HAP-1 (cell line): ENCODE results near the gene SCAMP4.
A peak's percentile ranks its signal among the peaks of the same experiment; 100 is the strongest.
"Not testable (repeated sequence)": the region's sequence is repeated elsewhere in the genome, so short reads cannot be mapped to it uniquely, and the experiment has no call there.

Source experiments
- DNase-seq, 2 experiments: peaks; one replicate each; pipeline ENCODE4 v3.0.0-alpha.2; 2016 to 2020; ENCODE audit warnings: low spot score in 2 of 2
- H3K27me3 ChIP-seq: fragments of 250-450 bp; sonication (Bioruptor Pico); 2 replicates; pipeline ENCODE4 v1.5.1; 2020; ENCODE audit warnings: low read depth, mild to moderate bottlenecking, moderate library complexity
- H3K36me3 ChIP-seq: fragments of 250-450 bp; sonication (Bioruptor Pico); replicated peaks from 2 replicates; pipeline ENCODE4 v1.5.1; 2020; ENCODE audit warnings: mild to moderate bottlenecking
- H3K4me1 ChIP-seq: fragments of 250-450 bp; sonication (Bioruptor Pico); 2 replicates; pipeline ENCODE4 v1.5.1; 2020; ENCODE audit warnings: mild to moderate bottlenecking
- H3K4me3 ChIP-seq: fragments of 250-450 bp; sonication (Bioruptor Pico); 2 replicates; pipeline ENCODE4 v1.5.1; 2020; ENCODE audit warnings: mild to moderate bottlenecking, moderate library complexity
- H3K9me3 ChIP-seq: fragments of 250-450 bp; sonication (Bioruptor Pico); 2 replicates; pipeline ENCODE4 v1.5.1; 2020; ENCODE audit warnings: mild to moderate bottlenecking, moderate library complexity
- in situ Hi-C: fragments of 300-500 bp; cut with MboI; formaldehyde crosslinking; loops from 3 replicates; pipeline ENCODE4 v1.14.3; 2020; ENCODE audit warnings: low sequenced_read_pairs, inconsistent platforms, mixed read lengths

SCAMP4 gene

GRCh38 chr19:1873524-1874473 lies 31.4 kb upstream of the SCAMP4 start:
- H3K4me1 ChIP-seq = peaks cover 16% of the 10 kb centered on the region
- peak in 1 of 2 experiments; percentile 50 for DNase-seq
- peak overlapping the region; percentile 95 for H3K4me3 ChIP-seq
- in situ Hi-C loops = no loop called here
- peaks cover 9% of the 10 kb centered on the region for H3K36me3 ChIP-seq
- H3K27me3 ChIP-seq = no peaks in the 10 kb centered on the region
- no peaks in the 10 kb centered on the region for H3K9me3 ChIP-seq

- no peaks in the 10 kb centered on the region for H3K9me3 ChIP-seq
- peak in 1 of 2 experiments; percentile 46 for DNase-seq
- in situ Hi-C loops = no loop called here
- no peaks in the 10 kb centered on the region for H3K27me3 ChIP-seq
- H3K36me3 ChIP-seq = peaks cover 9% of the 10 kb centered on the region
- H3K4me1 ChIP-seq = peaks cover 16% of the 10 kb centered on the region
- H3K4me3 ChIP-seq = peak overlapping the region; percentile 95
Measured at GRCh38 chr19:1874554-1875185, 30.5 kb upstream of the SCAMP4 start.

GRCh38 chr19:1875265-1875645 lies 29.9 kb upstream of the SCAMP4 start:
- H3K27me3 ChIP-seq, H3K36me3 ChIP-seq, in situ Hi-C loops, DNase-seq, H3K9me3 ChIP-seq: not testable (repeated sequence)
- H3K4me3 ChIP-seq = peak overlapping the region; percentile 95
- H3K4me1 ChIP-seq = peaks cover 16% of the 10 kb centered on the region

GRCh38 chr19:1875646-1876495 lies 29.3 kb upstream of the SCAMP4 start:
- peak; percentile 86 to 94 for DNase-seq
- peak overlapping the region; percentile 95 for H3K4me3 ChIP-seq
- peaks cover 16% of the 10 kb centered on the region for H3K4me1 ChIP-seq
- no peaks in the 10 kb centered on the region for H3K9me3 ChIP-seq
- H3K27me3 ChIP-seq = no peaks in the 10 kb centered on the region
- in situ Hi-C loops = no loop called here
- H3K36me3 ChIP-seq = peaks cover 9% of the 10 kb centered on the region

GRCh38 chr19:1876496-1877279 lies 28.5 kb upstream of the SCAMP4 start:
- H3K4me3 ChIP-seq = peak overlapping the region; percentile 95
- H3K27me3 ChIP-seq, H3K36me3 ChIP-seq, DNase-seq, in situ Hi-C loops, H3K9me3 ChIP-seq: not testable (repeated sequence)
- H3K4me1 ChIP-seq = peaks cover 16% of the 10 kb centered on the region

GRCh38 chr19:1877280-1877660 lies 27.9 kb upstream of the SCAMP4 start:
- H3K4me3 ChIP-seq, DNase-seq, in situ Hi-C loops, H3K27me3 ChIP-seq, H3K9me3 ChIP-seq, H3K36me3 ChIP-seq: not testable (repeated sequence)
- H3K4me1 ChIP-seq = peaks cover 16% of the 10 kb centered on the region

- peaks cover 14% of the 10 kb centered on the region for H3K4me1 ChIP-seq
- in situ Hi-C loops, H3K27me3 ChIP-seq, H3K4me3 ChIP-seq, H3K36me3 ChIP-seq, DNase-seq, H3K9me3 ChIP-seq: not testable (repeated sequence)
Measured at GRCh38 chr19:1878583-1878982, 26.6 kb upstream of the SCAMP4 start.

- not testable (repeated sequence) for H3K9me3 ChIP-seq, DNase-seq
Measured at GRCh38 chr19:1879982-1880381, 25.2 kb upstream of the SCAMP4 start.

GRCh38 chr19:1880611-1881392 lies 24.4 kb upstream of the SCAMP4 start:
- H3K4me1 ChIP-seq = peaks cover 12% of the 10 kb centered on the region
- in situ Hi-C loops = no loop called here
- DNase-seq = no peak
- no peaks in the 10 kb centered on the region for H3K36me3 ChIP-seq
- no peaks in the 10 kb centered on the region for H3K27me3 ChIP-seq
- H3K4me3 ChIP-seq = no peak overlapping the region
- H3K9me3 ChIP-seq = no peaks in the 10 kb centered on the region

More at GRCh38 chr19:1879982-1880381, 25.2 kb upstream of the SCAMP4 start:
- H3K4me3 ChIP-seq, H3K36me3 ChIP-seq, H3K27me3 ChIP-seq, in situ Hi-C loops: not testable (repeated sequence)
- peaks cover 12% of the 10 kb centered on the region for H3K4me1 ChIP-seq

- in situ Hi-C loops, H3K4me1 ChIP-seq, H3K4me3 ChIP-seq, DNase-seq, H3K27me3 ChIP-seq, H3K36me3 ChIP-seq, H3K9me3 ChIP-seq: not testable (repeated sequence)
Measured at GRCh38 chr19:1881393-1882088, 23.7 kb upstream of the SCAMP4 start.

GRCh38 chr19:1882089-1882785 lies 23.0 kb upstream of the SCAMP4 start:
- no peaks in the 10 kb centered on the region for H3K9me3 ChIP-seq
- DNase-seq = no peak
- no peaks in the 10 kb centered on the region for H3K36me3 ChIP-seq
- peaks cover 7% of the 10 kb centered on the region for H3K4me1 ChIP-seq
- in situ Hi-C loops = no loop called here
- no peaks in the 10 kb centered on the region for H3K27me3 ChIP-seq
- H3K4me3 ChIP-seq = no peak overlapping the region
